SK-N-MC (cell line): ENCODE measurements around the gene MARK1.

Experiments used
- EZH2 ChIP-seq: fragments of 200-600 bp; sonication (generic); IDR thresholded peaks from one replicate; pipeline ENCODE4 v1.6.1; 2017; ENCODE audit warnings: antibody characterized with exemption
- POLR2AphosphoS5 ChIP-seq: IDR thresholded peaks from 2 replicates; pipeline ENCODE4 v1.6.1; 2012; ENCODE audit warnings: mild to moderate bottlenecking, low read depth, low read length, borderline replicate concordance

DNA sequence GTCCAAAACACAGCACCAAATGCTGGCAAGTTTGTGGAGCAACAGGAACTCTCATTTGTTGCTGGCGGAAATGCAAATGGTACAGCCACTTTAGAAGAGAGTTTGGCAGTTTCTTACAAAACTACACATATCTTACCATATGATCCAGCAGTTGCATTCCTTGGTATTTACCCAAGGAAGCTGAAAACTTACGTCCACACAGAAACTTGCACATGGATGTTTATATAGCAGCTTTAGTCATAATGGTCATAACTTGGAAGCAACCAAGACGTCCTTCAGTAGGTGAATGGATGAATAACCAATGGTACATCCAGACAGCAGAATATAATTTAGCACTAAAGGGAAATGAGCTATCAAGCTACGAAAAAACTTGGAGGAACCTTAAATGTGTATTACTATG, 66.4 kb downstream of the MARK1 start:
- no peak for TF ChIP-seq EZH2
- no peak for TF ChIP-seq POLR2AphosphoS5
